ENCODE results near the gene LDB2. TPM values are rescaled to one million over a fixed set of nuclear protein-coding genes. Genes with fewer than 3 reads are reported as not detected.
A peak's percentile ranks its signal among the peaks of the same experiment; 100 is the strongest.
"Not testable (repeated sequence)": the region's sequence is repeated elsewhere in the genome, so short reads cannot be mapped to it uniquely, and the experiment has no call there.

Gene LDB2
- polyA plus RNA-seq, 3 donors = not detected

DNA sequence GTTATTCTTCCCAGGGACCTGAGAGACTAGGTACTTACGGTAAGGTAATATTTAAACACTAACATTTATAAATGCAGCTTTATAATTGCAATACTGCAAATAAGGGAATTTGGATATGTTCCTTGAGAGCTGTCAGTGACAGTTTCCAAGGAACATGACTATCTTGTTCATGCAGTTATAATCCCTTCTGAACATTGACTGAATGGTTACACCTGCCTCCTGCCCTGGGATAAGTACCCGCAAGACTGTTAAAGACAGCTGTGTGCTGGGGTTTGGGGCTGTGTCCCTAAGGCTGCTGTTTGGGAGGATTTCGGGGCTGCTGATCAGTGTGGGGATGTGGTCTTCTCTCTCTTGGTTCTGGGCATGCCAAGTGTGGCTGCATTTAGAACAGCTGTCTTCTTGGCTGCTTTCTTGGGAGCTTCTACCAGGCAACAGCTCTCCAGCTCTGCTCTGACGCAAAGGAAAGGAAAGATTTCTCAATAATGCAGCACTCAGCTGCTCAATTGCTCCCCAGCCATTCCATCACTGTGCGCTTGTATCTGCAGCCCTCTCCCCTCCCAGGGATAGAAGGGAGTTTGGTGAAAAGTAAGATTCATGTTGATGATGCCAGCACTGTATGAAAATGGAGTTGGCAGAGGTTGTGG is 373.4 kb downstream of the LDB2 start:
- no peaks in the 10 kb centered on the region for H4K20me1 ChIP-seq (ENCODE audit: insufficient read depth, low read length)
- Mint-ChIP-seq H3K36me3 (no peaks in the 10 kb centered on the region), H3K27ac (peak overlapping the region in 1 of 7 donors; percentile 54), H3K4me1 (no peaks in the 10 kb centered on the region), H3K4me3 (no peak overlapping the region), H3K27me3 (ENCODE audit: low read depth in 3 of 3) (peaks cover 1 to 2% (median 2%) of the 10 kb centered on the region in 3 donors), H3K9me3 (peaks cover 0 to 2% (median 0%) of the 10 kb centered on the region in 7 donors)
- intact Hi-C loops (cut with micrococcal nuclease) = no loop called here
- H3K27me3 ChIP-seq (ENCODE audit: control insufficient read depth in 2 of 2, insufficient read depth in 2 of 2, low read length in 2 of 2) = no peaks in the 10 kb centered on the region
- DNase-seq = no peak
- no peaks in the 10 kb centered on the region for H3K4me1 ChIP-seq (ENCODE audit: control insufficient read depth in 1 of 2, insufficient read depth in 2 of 2, low read length in 2 of 2)
- no peak overlapping the region for H3K27ac ChIP-seq (ENCODE audit: low read depth in 1 of 2, low read length in 2 of 2)
- H3K36me3 ChIP-seq (replicated peaks in 1 of 2; ENCODE audit: control insufficient read depth in 1 of 2, insufficient read depth in 2 of 2, low read length in 2 of 2) = no peaks in the 10 kb centered on the region
- H3K4me3 ChIP-seq (replicated peaks in 1 of 3; ENCODE audit: low read depth in 2 of 3, low read length in 3 of 3) = no peak overlapping the region
- no peaks in the 10 kb centered on the region for H3K9me3 ChIP-seq (replicated peaks in 1 of 2; ENCODE audit: control insufficient read depth in 1 of 2, insufficient read depth in 1 of 2, low read length in 2 of 2)
- H3K4me2 ChIP-seq (replicated peaks; ENCODE audit: extremely low read depth, low read length, poor library complexity, severe bottlenecking) = no peak overlapping the region
- no peak overlapping the region for H3K9ac ChIP-seq (ENCODE audit: insufficient read depth, low read length, poor library complexity, severe bottlenecking)
- 58% methylated on average over 2 of the region's 5 CpGs for WGBS (ENCODE audit: insufficient coverage)
- no peaks in the 10 kb centered on the region for H3K79me2 ChIP-seq (ENCODE audit: insufficient read depth, low read length)
- H2AFZ ChIP-seq (ENCODE audit: insufficient read depth, low read depth, low read length, poor library complexity, severe bottlenecking) = no peak overlapping the region
- TF ChIP-seq, protein P1, sequence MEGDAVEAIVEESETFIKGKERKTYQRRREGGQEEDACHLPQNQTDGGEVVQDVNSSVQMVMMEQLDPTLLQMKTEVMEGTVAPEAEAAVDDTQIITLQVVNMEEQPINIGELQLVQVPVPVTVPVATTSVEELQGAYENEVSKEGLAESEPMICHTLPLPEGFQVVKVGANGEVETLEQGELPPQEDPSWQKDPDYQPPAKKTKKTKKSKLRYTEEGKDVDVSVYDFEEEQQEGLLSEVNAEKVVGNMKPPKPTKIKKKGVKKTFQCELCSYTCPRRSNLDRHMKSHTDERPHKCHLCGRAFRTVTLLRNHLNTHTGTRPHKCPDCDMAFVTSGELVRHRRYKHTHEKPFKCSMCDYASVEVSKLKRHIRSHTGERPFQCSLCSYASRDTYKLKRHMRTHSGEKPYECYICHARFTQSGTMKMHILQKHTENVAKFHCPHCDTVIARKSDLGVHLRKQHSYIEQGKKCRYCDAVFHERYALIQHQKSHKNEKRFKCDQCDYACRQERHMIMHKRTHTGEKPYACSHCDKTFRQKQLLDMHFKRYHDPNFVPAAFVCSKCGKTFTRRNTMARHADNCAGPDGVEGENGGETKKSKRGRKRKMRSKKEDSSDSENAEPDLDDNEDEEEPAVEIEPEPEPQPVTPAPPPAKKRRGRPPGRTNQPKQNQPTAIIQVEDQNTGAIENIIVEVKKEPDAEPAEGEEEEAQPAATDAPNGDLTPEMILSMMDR (IDR thresholded peaks at IDR 0.05) = no peak

DNA sequence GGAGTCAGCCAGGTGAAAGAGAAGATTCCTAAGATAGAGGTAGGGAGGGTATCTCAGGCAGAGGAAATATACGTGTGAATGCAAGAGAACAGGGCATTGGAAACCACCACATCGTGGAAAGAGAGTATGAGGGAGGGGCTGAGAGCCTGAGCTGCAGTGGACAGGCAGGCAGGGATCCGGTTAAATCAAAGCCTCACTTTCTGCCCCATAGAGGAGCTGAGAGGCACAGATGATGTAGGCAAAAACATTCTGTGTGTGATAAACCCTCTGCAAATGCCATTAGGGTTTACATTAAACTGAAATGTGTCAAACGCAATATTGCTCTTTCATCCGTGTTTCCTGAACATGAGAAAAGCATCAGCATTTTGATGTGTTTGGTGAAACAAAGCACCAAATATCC is 374.0 kb downstream of the LDB2 start:
- no peaks in the 10 kb centered on the region for H3K4me1 ChIP-seq (ENCODE audit: control insufficient read depth in 1 of 2, insufficient read depth in 2 of 2, low read length in 2 of 2)
- no peak overlapping the region for H3K27ac ChIP-seq (ENCODE audit: low read depth in 1 of 2, low read length in 2 of 2)
- H3K79me2 ChIP-seq (ENCODE audit: insufficient read depth, low read length) = no peaks in the 10 kb centered on the region
- Mint-ChIP-seq H3K27ac (no peak overlapping the region), H3K9me3 (peaks cover 0 to 2% (median 0%) of the 10 kb centered on the region in 7 donors), H3K27me3 (ENCODE audit: low read depth in 3 of 3) (peaks cover 1 to 2% (median 2%) of the 10 kb centered on the region in 3 donors), H3K4me3 (no peak overlapping the region), H3K36me3 (no peaks in the 10 kb centered on the region), H3K4me1 (no peaks in the 10 kb centered on the region)
- TF ChIP-seq, protein P1 (IDR thresholded peaks at IDR 0.05) = no peak
- no peaks in the 10 kb centered on the region for H3K9me3 ChIP-seq (replicated peaks in 1 of 2; ENCODE audit: control insufficient read depth in 1 of 2, insufficient read depth in 1 of 2, low read length in 2 of 2)
- no peak overlapping the region for H3K4me2 ChIP-seq (replicated peaks; ENCODE audit: extremely low read depth, low read length, poor library complexity, severe bottlenecking)
- intact Hi-C loops (cut with micrococcal nuclease) = no loop called here
- no peak overlapping the region for H3K4me3 ChIP-seq (replicated peaks in 1 of 3; ENCODE audit: low read depth in 2 of 3, low read length in 3 of 3)
- no peak overlapping the region for H2AFZ ChIP-seq (ENCODE audit: insufficient read depth, low read depth, low read length, poor library complexity, severe bottlenecking)
- H4K20me1 ChIP-seq (ENCODE audit: insufficient read depth, low read length) = no peaks in the 10 kb centered on the region
- WGBS (ENCODE audit: insufficient coverage) = 84% methylated on average over 3 of the region's 5 CpGs
- H3K9ac ChIP-seq (ENCODE audit: insufficient read depth, low read length, poor library complexity, severe bottlenecking) = no peak overlapping the region
- H3K36me3 ChIP-seq (replicated peaks in 1 of 2; ENCODE audit: control insufficient read depth in 1 of 2, insufficient read depth in 2 of 2, low read length in 2 of 2) = no peaks in the 10 kb centered on the region
- no peak for DNase-seq
- no peaks in the 10 kb centered on the region for H3K27me3 ChIP-seq (ENCODE audit: control insufficient read depth in 2 of 2, insufficient read depth in 2 of 2, low read length in 2 of 2)

DNA sequence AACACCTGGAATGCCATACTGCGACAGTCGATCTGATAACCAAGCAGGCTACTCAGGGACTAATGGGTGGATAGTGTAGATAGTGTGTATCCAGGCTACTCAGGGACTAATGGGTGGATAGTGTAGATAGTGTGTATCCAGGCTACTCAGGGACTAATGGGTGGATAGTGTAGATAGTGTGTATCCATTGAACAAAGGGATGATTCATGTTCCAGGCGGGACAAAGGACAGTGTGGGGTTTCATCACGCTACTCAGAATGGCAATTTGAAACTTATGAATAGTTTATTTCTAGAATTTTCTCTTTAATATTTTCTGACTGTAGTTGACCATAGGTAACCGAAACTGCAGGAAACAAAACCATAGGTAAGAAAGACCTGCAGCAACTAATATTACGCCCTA is 374.9 kb downstream of the LDB2 start:
- H3K4me3 Mint-ChIP-seq; H3K27ac Mint-ChIP-seq; H3K27ac ChIP-seq (ENCODE audit: low read depth in 1 of 2, low read length in 2 of 2); H3K9ac ChIP-seq (ENCODE audit: insufficient read depth, low read length, poor library complexity, severe bottlenecking); H3K4me3 ChIP-seq (replicated peaks in 1 of 3; ENCODE audit: low read depth in 2 of 3, low read length in 3 of 3); H4K20me1 ChIP-seq (ENCODE audit: insufficient read depth, low read length); DNase-seq; H3K9me3 ChIP-seq (replicated peaks in 1 of 2; ENCODE audit: control insufficient read depth in 1 of 2, insufficient read depth in 1 of 2, low read length in 2 of 2); H2AFZ ChIP-seq (ENCODE audit: insufficient read depth, low read depth, low read length, poor library complexity, severe bottlenecking); H3K36me3 Mint-ChIP-seq; H3K4me2 ChIP-seq (replicated peaks; ENCODE audit: extremely low read depth, low read length, poor library complexity, severe bottlenecking); intact Hi-C loops (cut with micrococcal nuclease); H3K79me2 ChIP-seq (ENCODE audit: insufficient read depth, low read length); H3K27me3 ChIP-seq (ENCODE audit: control insufficient read depth in 2 of 2, insufficient read depth in 2 of 2, low read length in 2 of 2); H3K36me3 ChIP-seq (replicated peaks in 1 of 2; ENCODE audit: control insufficient read depth in 1 of 2, insufficient read depth in 2 of 2, low read length in 2 of 2); H3K27me3 Mint-ChIP-seq (ENCODE audit: low read depth in 3 of 3); H3K4me1 ChIP-seq (ENCODE audit: control insufficient read depth in 1 of 2, insufficient read depth in 2 of 2, low read length in 2 of 2); H3K4me1 Mint-ChIP-seq; H3K9me3 Mint-ChIP-seq: not testable (repeated sequence)
- WGBS (ENCODE audit: insufficient coverage) = 100% methylated on average over 3 of the region's 6 CpGs

All from CD14-positive monocyte (primary cell).